NCI-H2196 treated with DMSO at 0.1 percent for 48 hours (cell line): ENCODE results near the gene TAS2R8.
"Not testable (repeated sequence)": the region's sequence is repeated elsewhere in the genome, so short reads cannot be mapped to it uniquely, and the experiment has no call there.

Experiments used
- DNase-seq: peaks from one replicate; lab custom pipeline; 2025; ENCODE audit not compliant: unreplicated experiment; lab: John Stamatoyannopoulos, UW

TAS2R8 gene

GRCh38 chr12:10807186-10807585 is at the start of gene TAS2R8:
Gene TAS2R8, minus strand, starts transcription at chr12:10807286. Its CDS starts 306 bp downstream, at chr12:10806980.
- no peak for DNase-seq

DNA sequence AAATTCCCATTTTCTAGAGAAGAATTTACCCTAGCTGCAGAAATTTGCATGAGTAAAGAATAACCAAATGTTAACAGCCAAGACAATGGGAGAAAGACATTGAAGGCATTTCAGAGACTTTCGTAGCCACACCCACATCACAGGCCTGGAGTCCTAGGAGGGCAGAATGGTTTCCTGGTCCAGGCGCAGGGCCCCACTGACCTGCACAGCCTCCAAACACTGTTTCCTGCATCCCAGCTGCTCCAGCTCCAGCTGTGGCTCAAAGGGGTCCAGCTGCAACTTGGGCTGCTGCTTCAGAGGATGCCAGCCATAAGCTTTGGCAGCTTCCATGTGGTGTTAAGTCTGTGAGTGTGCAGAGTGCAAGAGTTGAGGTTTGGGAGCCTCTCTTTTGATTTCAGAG is 48.7 kb upstream of the TAS2R8 start:
- DNase-seq = no peak

DNA sequence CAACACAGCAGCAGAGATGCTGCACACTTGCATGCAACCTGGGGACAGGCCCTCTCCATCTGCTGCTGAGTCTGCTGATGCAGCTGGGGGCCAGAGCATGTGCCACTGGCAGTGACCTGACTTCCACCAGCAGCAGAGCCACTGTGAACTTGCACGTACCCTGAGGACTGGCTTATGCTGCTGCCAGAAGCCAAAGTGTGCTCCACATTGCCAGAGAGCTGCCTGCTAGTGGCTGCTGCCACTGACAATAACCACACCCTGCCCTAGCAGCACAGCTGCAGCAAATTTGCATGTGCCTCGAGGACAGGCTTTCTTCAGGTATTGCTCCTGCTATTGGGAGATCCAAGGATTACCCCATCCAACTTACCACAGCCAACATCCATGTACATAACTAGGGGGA is 46.7 kb upstream of the TAS2R8 start:
- no peak for DNase-seq

- no peak for DNase-seq
Measured at GRCh38 chr12:10851243-10851858, 44.3 kb upstream of the TAS2R8 start.

DNA sequence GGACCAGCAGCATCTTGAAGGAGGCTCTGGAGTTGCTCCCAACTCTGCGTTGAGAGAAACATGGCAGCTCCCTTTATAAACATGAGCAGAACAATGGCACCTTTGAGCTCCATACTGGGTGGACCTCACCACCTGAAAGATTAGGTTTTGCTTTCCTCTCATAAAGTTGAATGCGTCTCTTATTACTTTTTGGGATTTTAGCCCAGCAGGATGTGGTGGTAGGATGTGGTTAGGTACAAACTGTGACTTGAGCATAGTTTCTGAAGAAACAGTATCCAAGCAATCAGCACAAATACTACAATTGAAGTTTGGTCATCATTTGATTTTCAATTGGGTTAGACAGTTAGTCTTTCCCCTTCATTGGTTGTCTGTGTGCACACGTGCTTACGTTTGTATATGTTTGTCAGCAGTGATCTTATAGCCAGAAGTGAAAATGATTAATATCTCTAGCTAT is 42.4 kb upstream of the TAS2R8 start, which contains the start of gene PRR4:
TSS of gene PRR4 (minus strand) at position 51 of the 454 bp plus-strand sequence. CDS start at position 13, 38 bp downstream.
- no peak for DNase-seq

- DNase-seq = no peak
Measured at GRCh38 chr12:10847744-10848143, 40.7 kb upstream of the TAS2R8 start.

DNA sequence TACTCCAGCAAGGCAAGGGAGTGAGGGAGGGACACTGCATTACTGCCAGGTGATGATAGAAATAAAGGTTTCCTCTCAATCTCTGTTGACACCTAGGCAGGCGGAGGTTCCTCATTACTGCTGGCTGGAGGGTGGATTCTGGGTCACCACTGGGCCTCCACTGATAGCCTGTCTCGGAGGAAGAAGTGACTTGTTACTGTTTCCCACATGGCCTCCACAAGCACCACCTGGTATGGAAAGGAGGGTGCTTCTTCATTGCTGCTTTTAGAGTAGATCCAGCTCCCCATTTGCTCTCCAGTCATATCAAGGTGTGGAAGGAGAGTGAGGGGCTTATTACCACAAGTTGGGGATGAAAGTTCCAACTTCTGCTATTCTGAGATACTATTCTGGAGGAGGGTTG is 35.8 kb upstream of the TAS2R8 start:
- no peak for DNase-seq

DNA sequence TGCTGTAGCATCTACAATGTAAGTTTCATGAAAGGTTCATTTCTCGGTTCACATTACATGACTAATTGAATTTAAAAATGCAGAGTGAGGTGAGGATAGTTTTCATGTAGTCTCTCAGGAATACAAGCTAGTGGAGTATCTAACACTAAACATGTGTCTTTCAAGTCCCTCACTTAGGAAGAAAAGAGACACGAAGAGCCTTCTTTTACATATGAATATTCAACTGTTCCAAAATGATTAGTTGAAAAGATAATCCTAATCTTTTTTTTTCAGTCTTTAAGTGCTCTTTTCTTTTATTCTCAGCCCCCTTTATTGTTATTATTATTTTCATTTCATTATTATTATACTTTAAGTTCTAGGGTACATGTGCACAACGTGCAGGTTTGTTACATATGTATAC is 31.4 kb upstream of the TAS2R8 start:
- no peak for DNase-seq

GRCh38 chr12:10829994-10830393 is 22.9 kb upstream of the TAS2R8 start:
- no peak for DNase-seq

DNA sequence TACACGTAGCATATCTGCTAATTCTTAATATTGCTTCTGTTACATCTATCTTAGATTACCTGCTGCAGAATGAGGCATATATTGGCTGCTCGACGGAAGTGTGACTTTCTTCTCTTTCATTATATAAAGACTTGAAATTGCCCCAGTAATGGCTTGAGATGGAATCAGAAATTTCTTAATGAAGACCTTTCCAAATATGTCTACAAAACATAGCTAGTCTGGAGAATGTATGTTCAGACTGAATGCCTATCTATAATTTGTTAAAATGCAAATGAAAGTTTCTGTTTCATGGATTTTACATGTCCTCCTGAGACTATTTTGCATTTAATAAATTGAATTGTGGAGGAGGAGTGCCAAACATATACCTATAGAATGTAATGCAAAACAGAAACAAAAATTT is 19.2 kb upstream of the TAS2R8 start, which contains the start of gene TAS2R10:
TSS of gene TAS2R10 (minus strand) at position 101 of the 400 bp plus-strand sequence. CDS start at position 12, 89 bp downstream.
- DNase-seq = no peak

DNA sequence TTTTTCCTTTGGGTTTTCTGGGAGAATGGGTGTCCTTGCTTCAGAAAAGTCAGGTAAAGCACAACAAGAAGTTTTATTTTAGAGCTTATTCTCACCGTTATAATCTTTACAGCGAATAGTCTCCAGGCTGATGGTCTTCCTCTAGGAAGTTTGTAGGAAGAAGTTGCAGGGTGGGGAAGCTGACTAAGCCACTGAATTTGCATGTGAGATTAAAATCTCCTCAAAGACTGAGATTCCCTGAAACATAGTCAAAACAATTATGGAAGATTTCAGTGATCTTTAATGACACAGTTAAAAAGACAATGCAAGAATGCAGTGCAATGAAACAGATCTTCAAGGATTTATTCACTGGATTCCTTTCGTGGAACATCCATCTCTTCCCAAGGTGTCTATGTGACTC is 17.9 kb upstream of the TAS2R8 start:
- no peak for DNase-seq

DNA sequence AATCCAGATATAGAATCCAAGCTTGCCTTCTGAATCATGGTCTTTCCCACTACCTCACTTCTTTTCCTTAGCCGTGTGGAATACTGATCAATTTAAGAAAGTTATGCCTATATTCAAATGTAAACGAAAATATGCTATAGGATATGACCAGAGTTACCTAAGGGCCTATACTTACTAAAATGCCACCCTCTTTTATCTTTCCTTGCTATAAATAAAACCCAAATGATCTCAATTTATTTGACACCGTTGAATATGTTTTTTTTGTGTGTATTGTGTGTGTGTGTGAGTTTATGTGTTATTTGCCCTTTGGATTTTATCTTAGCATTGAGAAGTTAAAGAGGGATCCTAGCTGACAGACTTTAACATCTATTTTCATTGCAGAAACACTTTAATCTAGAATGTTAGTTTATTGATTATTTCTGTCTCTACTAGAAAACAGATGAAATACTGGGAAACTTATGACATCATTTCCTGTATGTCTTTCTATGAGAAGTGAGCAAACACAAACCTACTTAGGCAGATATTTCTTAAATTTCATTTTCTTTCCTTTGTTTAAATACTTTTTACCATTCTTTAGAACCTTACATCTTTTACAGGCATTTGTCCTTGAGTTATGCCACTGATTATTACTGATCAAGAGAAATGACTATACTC is 4.9 kb upstream of the TAS2R8 start:
- no peak for DNase-seq

- DNase-seq = no peak
Measured at GRCh38 chr12:10810068-10810467, 3.0 kb upstream of the TAS2R8 start, which contains the start of gene TAS2R9. Gene TAS2R9, minus strand, starts transcription at chr12:10810168. Its CDS starts 93 bp downstream, at chr12:10810075.

- no peak for DNase-seq
Measured at GRCh38 chr12:10802587-10802986, 4.5 kb downstream of the TAS2R8 start, which contains the start of gene TAS2R7. Gene TAS2R7, minus strand, starts transcription at chr12:10802627. Its CDS starts 57 bp downstream, at chr12:10802570.

- DNase-seq = no peak
Measured at GRCh38 chr12:10801741-10802140, 5.3 kb downstream of the TAS2R8 start.

DNA sequence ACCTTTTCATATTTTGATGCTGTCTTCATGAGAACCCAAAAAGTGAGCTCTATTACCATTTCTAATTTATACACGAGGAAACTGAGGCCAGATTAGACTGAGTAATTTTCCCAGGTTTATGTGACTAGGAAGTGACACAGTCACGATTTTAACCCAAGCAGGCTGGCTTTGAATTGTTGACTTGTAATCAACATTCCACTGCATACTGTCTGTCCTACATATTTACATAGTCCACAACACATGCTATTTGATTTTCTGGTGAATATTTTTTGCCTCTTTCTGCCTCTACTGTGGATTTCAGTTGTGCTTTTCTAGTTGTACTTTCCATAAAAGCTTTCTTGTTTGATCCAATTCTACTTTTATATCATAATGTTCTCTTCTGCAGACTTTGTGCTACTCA is 12.9 kb downstream of the TAS2R8 start:
- no peak for DNase-seq

DNA sequence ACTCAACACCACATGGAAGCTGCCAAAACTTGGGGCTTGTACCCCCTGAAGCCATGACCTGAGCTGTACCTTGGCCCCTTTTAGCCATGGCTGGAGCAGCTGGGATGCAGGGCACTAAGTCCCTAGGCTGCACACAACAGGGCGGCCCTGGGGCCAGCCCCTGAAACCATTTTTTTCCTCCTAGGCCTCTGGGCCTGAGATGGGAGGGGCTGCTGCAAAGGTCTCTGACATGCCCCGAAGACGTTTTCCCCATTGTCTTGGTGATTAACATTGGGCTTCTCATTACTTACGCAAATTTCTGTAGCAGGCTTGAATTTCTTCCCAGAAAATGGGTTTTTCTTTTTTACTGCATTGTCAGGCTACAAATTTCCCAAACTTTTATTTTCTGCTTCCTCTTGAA is 15.3 kb downstream of the TAS2R8 start:
- DNase-seq = not testable (repeated sequence)

- DNase-seq = no peak
Measured at GRCh38 chr12:10783252-10783651, 23.8 kb downstream of the TAS2R8 start.

- DNase-seq = no peak
Measured at GRCh38 chr12:10779103-10779502, 28.0 kb downstream of the TAS2R8 start.

GRCh38 chr12:10771132-10771733 is 35.9 kb downstream of the TAS2R8 start:
- DNase-seq = no peak

- DNase-seq = no peak
Measured at GRCh38 chr12:10759657-10760056, 47.4 kb downstream of the TAS2R8 start.

DNA sequence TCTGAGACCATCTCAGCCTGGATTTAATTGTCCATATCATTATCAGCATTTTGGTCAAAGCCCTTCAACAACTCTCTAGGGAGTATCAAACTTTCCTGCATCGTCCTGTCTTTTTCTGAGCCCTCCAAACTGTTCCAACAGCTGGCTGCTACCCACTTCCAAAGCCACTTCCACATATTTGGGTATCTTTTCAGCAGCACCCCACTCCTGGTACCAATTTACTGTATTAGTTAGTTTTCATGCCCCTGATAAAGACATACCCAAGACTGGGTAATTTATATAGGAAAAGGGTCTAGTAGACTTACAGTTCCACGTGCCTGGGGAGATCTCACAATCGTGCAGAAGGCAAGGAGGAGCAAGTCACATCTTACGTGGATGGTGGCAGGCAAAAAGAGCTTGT is 50.9 kb downstream of the TAS2R8 start:
- DNase-seq = no peak
